Dermis blood vessel endothelial cell (primary cell): Measurements from ENCODE around the gene FGD2. TPM values are rescaled to one million over a fixed set of nuclear protein-coding genes. Genes with fewer than 3 reads are reported as not detected.

Source experiments
- DNase-seq: peaks from one replicate; pipeline ENCODE4 v3.0.0; 2010
- total RNA-seq: library from RNA; depleted of rRNA; stranded (reverse); fragments of >200 nt; gene quantifications from 2 replicates; pipeline ENCODE4 v1.2.3, GENCODE V29; 2014

FGD2 gene
- total RNA-seq, 1 donor from 2014 or later, result not detected

GRCh38 chr6:37018198-37019064, 13.0 kb downstream of the FGD2 start:
- DNase-seq, result peak; percentile 92

- no peak for DNase-seq
These were observed 13.6 kb downstream of the FGD2 start for GRCh38 chr6:37019065-37019450.

- no peak for DNase-seq
These were observed 14.9 kb downstream of the FGD2 start for GRCh38 chr6:37020381-37020780.

- no peak for DNase-seq
These were observed 15.4 kb downstream of the FGD2 start for GRCh38 chr6:37020812-37021211.

GRCh38 chr6:37021356-37022129, 16.1 kb downstream of the FGD2 start:
- DNase-seq, result peak; percentile 59

GRCh38 chr6:37022135-37022863, 16.8 kb downstream of the FGD2 start:
- DNase-seq, result no peak

- DNase-seq, result no peak
These were observed 19.3 kb downstream of the FGD2 start for GRCh38 chr6:37024656-37025337.

GRCh38 chr6:37025621-37026466, 20.4 kb downstream of the FGD2 start:
- no peak for DNase-seq

GRCh38 chr6:37027036-37027720, 21.7 kb downstream of the FGD2 start:
- DNase-seq, result no peak

GRCh38 chr6:37027811-37028469, 22.5 kb downstream of the FGD2 start:
- DNase-seq, result no peak

GRCh38 chr6:37029249-37029971, 24.0 kb downstream of the FGD2 start:
- peak; percentile 88 for DNase-seq

GRCh38 chr6:37030599-37030998, 25.1 kb downstream of the FGD2 start:
- no peak for DNase-seq

- no peak for DNase-seq
These were observed 26.8 kb downstream of the FGD2 start for GRCh38 chr6:37032239-37032638.

GRCh38 chr6:37033255-37033654, 27.8 kb downstream of the FGD2 start:
- DNase-seq, result no peak

GRCh38 chr6:37033819-37034795, 28.7 kb downstream of the FGD2 start:
- no peak for DNase-seq

- DNase-seq, result no peak
These were observed 30.7 kb downstream of the FGD2 start for GRCh38 chr6:37036146-37036545.

GRCh38 chr6:37038292-37039198, 33.1 kb downstream of the FGD2 start:
- no peak for DNase-seq
